ENCODE data around the gene TSHZ2.

TSHZ2 gene

DNA sequence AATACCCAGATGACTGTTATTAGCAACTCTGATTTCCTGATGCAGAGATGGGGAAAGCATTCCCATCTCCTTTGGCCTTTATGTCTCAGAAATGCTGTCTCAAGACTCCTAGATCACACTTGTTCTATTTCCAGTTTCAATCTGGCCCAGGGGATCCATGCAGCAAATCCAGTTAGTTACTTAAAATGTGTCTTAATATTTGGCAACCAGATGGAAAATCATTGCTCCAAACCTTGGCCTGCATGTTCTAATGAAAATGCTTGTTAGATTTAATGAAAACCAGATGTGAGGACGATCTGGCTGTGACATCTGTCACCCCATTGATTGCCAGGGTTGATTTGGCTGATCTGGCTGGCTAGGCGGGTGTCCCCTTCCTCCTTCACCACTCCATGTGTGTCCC is 125.2 kb downstream of the TSHZ2 start:
- H3K4me1 ChIP-seq (ENCODE audit: control insufficient read depth, insufficient read depth, low read length) = peaks cover 30% of the 10 kb centered on the region
- no peaks in the 10 kb centered on the region for H3K36me3 ChIP-seq (ENCODE audit: control insufficient read depth, insufficient read depth, low read length, severe bottlenecking)
- H3K27me3 ChIP-seq (replicated peaks; ENCODE audit: control insufficient read depth, insufficient read depth, low read length) = no peaks in the 10 kb centered on the region
- H3K9me3 ChIP-seq (ENCODE audit: control insufficient read depth, low read length) = no peaks in the 10 kb centered on the region
- no peak overlapping the region for H3K9ac ChIP-seq (ENCODE audit: low read length)
- DNase-seq (ENCODE audit: low read depth) = no peak
- no peak overlapping the region for H3K4me3 ChIP-seq (ENCODE audit: low read length)

DNA sequence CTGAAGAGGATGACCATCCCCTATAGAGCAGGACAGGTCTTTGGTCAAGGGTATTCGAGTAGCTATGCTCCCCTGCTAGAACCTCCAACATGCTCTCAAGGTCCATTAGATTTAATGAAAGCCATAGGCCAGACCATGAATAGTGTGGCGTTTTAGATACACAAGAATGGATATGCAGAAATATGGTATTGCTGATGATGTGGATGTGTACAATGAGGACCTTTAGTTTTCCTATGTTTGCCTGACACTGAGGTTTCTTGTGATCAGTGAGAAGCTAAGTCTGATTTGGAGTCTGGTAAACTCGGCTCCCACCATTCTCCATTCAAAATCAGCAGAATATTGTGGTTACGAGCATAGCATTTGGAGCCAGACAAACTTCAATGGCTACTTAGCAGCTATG is 125.6 kb downstream of the TSHZ2 start:
- Histone ChIP-seq H3K9me3 (ENCODE audit: control insufficient read depth, low read length) (no peaks in the 10 kb centered on the region), H3K4me3 (ENCODE audit: low read length) (no peak overlapping the region), H3K27me3 (replicated peaks; ENCODE audit: control insufficient read depth, insufficient read depth, low read length) (no peaks in the 10 kb centered on the region), H3K36me3 (ENCODE audit: control insufficient read depth, insufficient read depth, low read length, severe bottlenecking) (no peaks in the 10 kb centered on the region), H3K4me1 (ENCODE audit: control insufficient read depth, insufficient read depth, low read length) (peaks cover 30% of the 10 kb centered on the region), H3K9ac (ENCODE audit: low read length) (no peak overlapping the region)
- DNase-seq (ENCODE audit: low read depth) = no peak

DNA sequence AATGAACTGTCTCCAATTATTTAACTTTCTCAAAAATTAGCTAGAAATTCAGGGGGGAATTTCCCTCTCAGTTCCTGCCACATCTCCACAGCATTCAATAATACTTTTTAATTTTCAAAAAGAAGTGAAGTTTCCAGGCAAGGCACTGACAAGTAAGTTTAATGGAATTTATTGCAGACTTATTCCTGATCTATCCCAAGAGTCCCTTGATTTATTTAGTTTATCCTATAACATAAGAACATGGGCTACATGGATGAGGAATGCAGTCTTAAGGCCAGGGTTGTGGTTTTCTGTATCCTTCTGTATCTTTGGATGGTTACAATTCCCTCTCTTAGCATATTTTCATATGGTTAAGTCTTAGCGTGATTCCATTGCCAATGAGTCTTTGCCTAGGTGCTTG is 126.5 kb downstream of the TSHZ2 start:
- H3K27me3 ChIP-seq (replicated peaks; ENCODE audit: control insufficient read depth, insufficient read depth, low read length) = no peaks in the 10 kb centered on the region
- H3K9ac ChIP-seq (ENCODE audit: low read length) = no peak overlapping the region
- no peaks in the 10 kb centered on the region for H3K9me3 ChIP-seq (ENCODE audit: control insufficient read depth, low read length)
- no peak overlapping the region for H3K4me3 ChIP-seq (ENCODE audit: low read length)
- DNase-seq (ENCODE audit: low read depth) = no peak
- H3K4me1 ChIP-seq (ENCODE audit: control insufficient read depth, insufficient read depth, low read length) = peaks cover 30% of the 10 kb centered on the region
- no peaks in the 10 kb centered on the region for H3K36me3 ChIP-seq (ENCODE audit: control insufficient read depth, insufficient read depth, low read length, severe bottlenecking)

DNA sequence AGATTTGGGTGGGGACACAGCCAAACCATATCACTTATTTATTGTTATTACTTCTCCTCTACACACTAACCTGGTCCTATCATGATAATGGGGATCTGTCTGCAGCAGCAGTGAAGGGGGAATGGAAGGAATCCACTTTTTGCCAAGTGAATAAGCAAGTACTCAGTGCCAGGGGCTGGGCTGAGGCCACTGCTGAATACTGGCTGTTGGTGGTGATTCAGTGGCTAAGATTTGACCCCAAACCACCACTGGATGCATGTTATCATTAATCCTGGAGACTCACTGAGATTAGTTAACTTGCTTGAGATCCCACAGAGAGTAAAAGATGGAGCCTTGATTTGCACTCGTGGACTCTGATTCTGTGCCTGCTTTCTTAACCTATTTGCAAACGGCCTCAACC is 127.7 kb downstream of the TSHZ2 start:
- no peak overlapping the region for H3K9ac ChIP-seq (ENCODE audit: low read length)
- no peaks in the 10 kb centered on the region for H3K9me3 ChIP-seq (ENCODE audit: control insufficient read depth, low read length)
- no peak overlapping the region for H3K4me3 ChIP-seq (ENCODE audit: low read length)
- no peaks in the 10 kb centered on the region for H3K36me3 ChIP-seq (ENCODE audit: control insufficient read depth, insufficient read depth, low read length, severe bottlenecking)
- peaks cover 39% of the 10 kb centered on the region for H3K4me1 ChIP-seq (ENCODE audit: control insufficient read depth, insufficient read depth, low read length)
- DNase-seq (ENCODE audit: low read depth) = no peak
- H3K27me3 ChIP-seq (replicated peaks; ENCODE audit: control insufficient read depth, insufficient read depth, low read length) = no peaks in the 10 kb centered on the region

DNA sequence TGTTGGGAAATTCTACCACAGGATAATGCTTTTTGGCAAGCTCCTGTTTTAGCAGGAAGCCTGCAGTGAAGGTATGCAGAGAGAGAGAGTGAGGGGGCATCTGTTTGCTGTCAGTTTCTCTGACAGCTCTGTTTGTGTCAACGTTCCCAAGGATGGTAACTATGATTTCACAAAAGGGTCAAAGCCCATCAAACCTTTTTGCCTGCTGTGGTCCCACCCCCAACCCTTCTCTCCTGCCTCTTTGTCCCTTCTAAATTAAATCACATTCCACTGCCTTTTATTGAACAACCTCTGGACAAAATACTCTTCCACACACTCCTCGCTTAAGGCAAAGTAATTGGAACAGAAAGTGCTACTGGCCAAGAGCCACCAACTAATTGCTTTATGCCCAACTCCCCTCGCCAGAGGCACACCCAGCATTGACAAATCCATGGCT is 128.3 kb downstream of the TSHZ2 start:
- DNase-seq (ENCODE audit: low read depth) = no peak

DNA sequence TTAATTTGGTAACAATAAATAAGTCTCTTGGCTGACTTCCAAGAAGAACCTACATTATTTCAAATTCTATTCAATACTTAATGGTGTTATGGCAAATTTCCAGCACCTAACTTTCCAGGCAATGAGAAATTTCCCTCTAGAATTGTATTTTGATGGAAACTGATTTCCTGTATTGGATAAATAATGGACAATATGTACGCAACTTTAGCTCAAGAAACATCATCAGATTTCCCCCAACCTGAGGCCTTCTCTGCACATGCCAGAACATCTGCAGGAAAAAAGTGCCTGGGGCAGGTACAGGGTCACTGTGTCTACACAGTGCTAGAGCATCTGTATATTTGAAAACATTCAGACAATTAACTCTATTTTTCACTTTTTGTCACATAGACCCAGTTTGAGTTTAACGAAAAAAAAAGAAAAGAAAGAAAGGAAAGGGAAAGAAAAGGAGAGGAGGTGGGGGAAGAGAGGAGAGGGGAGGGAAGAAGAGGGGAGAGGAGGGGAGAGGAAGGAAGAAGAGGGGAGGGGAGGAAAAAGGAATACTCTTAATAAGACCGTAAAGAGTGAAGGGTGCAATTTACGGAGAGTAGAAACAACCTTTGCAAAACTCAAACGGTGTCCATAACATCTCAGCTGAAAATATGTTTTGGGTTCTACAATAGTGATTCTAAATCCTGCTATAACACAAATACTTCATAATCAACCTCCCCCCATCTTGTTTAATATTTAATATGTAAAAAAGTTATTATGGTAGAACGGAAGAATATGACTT is 130.0 kb downstream of the TSHZ2 start:
- no peak overlapping the region for H3K4me3 ChIP-seq (ENCODE audit: low read length)
- no peak for DNase-seq (ENCODE audit: low read depth)
- peaks cover 39% of the 10 kb centered on the region for H3K4me1 ChIP-seq (ENCODE audit: control insufficient read depth, insufficient read depth, low read length)
- H3K36me3 ChIP-seq (ENCODE audit: control insufficient read depth, insufficient read depth, low read length, severe bottlenecking) = no peaks in the 10 kb centered on the region
- H3K27me3 ChIP-seq (replicated peaks; ENCODE audit: control insufficient read depth, insufficient read depth, low read length) = no peaks in the 10 kb centered on the region
- H3K9me3 ChIP-seq (ENCODE audit: control insufficient read depth, low read length) = no peaks in the 10 kb centered on the region
- no peak overlapping the region for H3K9ac ChIP-seq (ENCODE audit: low read length)

More for the DNA sequence above, 128.3 kb downstream of the TSHZ2 start:
- no peaks in the 10 kb centered on the region for H3K27me3 ChIP-seq (replicated peaks; ENCODE audit: control insufficient read depth, insufficient read depth, low read length)
- no peak overlapping the region for H3K4me3 ChIP-seq (ENCODE audit: low read length)
- H3K9ac ChIP-seq (ENCODE audit: low read length) = peak overlapping the region; percentile 20
- H3K36me3 ChIP-seq (ENCODE audit: control insufficient read depth, insufficient read depth, low read length, severe bottlenecking) = no peaks in the 10 kb centered on the region
- H3K4me1 ChIP-seq (ENCODE audit: control insufficient read depth, insufficient read depth, low read length) = peaks cover 43% of the 10 kb centered on the region
- no peaks in the 10 kb centered on the region for H3K9me3 ChIP-seq (ENCODE audit: control insufficient read depth, low read length)

DNA sequence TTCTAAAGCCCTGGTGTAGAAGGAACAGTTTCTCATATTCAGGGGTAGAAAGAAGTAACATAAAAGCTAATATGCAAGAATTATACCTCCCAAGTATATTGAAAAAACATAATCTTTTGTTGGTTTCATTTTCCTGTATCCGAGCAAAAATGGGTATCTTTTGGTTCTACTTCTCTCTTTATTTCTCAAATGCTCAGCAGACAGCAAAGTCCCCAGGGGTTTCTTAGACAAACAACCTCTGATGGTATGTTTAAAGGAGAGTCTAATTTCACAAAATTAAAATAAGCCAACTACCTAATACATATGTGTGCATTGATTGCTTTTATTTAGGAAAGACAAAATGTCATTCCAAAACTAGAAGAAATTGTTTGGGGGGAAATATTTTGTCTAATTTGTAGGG is 131.0 kb downstream of the TSHZ2 start:
- no peaks in the 10 kb centered on the region for H3K36me3 ChIP-seq (ENCODE audit: control insufficient read depth, insufficient read depth, low read length, severe bottlenecking)
- H3K9ac ChIP-seq (ENCODE audit: low read length) = no peak overlapping the region
- H3K9me3 ChIP-seq (ENCODE audit: control insufficient read depth, low read length) = no peaks in the 10 kb centered on the region
- no peak overlapping the region for H3K4me3 ChIP-seq (ENCODE audit: low read length)
- no peak for DNase-seq (ENCODE audit: low read depth)
- H3K4me1 ChIP-seq (ENCODE audit: control insufficient read depth, insufficient read depth, low read length) = peaks cover 30% of the 10 kb centered on the region
- H3K27me3 ChIP-seq (replicated peaks; ENCODE audit: control insufficient read depth, insufficient read depth, low read length) = no peaks in the 10 kb centered on the region

DNA sequence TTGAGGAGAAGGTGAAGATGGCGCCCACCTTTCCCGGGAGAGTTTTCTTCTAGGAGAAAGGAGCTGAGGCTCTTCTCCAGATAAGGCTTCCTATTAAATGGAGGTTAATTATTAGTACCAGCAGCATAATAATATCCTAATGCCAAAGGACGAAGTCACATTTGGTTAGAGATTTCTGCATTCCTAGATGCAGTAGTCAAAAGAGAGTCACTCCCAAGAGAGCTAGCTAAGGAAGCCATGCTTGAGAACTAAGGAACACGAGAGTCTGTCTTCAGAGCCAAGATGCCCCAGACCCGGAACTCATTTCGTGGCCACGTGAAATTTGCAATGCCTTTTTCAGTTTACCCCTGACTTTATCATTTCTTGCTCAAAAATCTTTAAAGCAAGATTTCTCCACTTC is 132.7 kb downstream of the TSHZ2 start:
- no peak for DNase-seq (ENCODE audit: low read depth)
- H3K4me1 ChIP-seq (ENCODE audit: control insufficient read depth, insufficient read depth, low read length) = peaks cover 28% of the 10 kb centered on the region
- no peaks in the 10 kb centered on the region for H3K9me3 ChIP-seq (ENCODE audit: control insufficient read depth, low read length)
- no peak overlapping the region for H3K9ac ChIP-seq (ENCODE audit: low read length)
- no peaks in the 10 kb centered on the region for H3K27me3 ChIP-seq (replicated peaks; ENCODE audit: control insufficient read depth, insufficient read depth, low read length)
- H3K4me3 ChIP-seq (ENCODE audit: low read length) = no peak overlapping the region
- H3K36me3 ChIP-seq (ENCODE audit: control insufficient read depth, insufficient read depth, low read length, severe bottlenecking) = no peaks in the 10 kb centered on the region

DNA sequence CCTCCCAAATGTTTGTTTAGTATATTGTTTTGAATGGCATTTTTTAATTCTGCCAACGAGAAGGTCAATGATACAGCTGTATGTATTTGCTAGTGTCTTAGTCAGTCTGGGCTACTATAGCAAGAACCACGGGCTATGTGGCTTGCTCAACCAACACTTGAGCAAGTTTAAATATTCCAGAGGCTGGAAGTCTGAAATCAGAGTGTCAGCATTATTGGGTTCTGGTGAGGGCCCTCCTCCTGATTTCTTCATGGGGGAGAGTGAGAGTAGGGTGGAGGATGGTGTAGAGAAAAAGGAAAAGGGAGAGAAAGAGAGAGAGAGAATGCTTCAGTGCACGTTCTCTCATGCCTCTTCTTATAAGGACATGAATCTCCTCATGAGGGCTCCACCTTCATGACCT is 144.6 kb downstream of the TSHZ2 start:
- Histone ChIP-seq H3K27me3 (replicated peaks; ENCODE audit: control insufficient read depth, insufficient read depth, low read length) (no peaks in the 10 kb centered on the region), H3K36me3 (ENCODE audit: control insufficient read depth, insufficient read depth, low read length, severe bottlenecking) (no peaks in the 10 kb centered on the region), H3K4me3 (ENCODE audit: low read length) (no peak overlapping the region), H3K4me1 (ENCODE audit: control insufficient read depth, insufficient read depth, low read length) (peaks cover 4% of the 10 kb centered on the region), H3K9me3 (ENCODE audit: control insufficient read depth, low read length) (no peaks in the 10 kb centered on the region), H3K9ac (ENCODE audit: low read length) (no peak overlapping the region)
- no peak for DNase-seq (ENCODE audit: low read depth)

DNA sequence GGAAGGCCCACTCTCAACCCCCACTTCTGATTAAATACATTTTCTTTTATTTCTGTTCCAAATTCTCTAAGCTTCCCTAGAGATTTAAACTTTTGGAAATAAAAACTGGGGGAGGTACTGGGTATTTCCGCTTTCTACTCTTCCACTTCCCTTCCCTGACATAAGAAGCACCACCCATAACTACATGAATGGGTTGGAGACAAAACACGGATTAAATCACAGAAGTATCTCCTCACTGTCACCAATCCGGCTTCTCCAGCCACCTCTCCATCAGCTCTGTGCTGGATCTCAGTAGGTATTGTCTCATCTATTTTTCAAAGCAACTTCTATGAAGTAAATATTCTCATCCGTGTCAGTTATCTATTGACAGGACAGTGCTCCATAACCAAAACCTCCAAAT is 150.7 kb downstream of the TSHZ2 start:
- Histone ChIP-seq H3K9ac (ENCODE audit: low read length) (no peak overlapping the region), H3K36me3 (ENCODE audit: control insufficient read depth, insufficient read depth, low read length, severe bottlenecking) (no peaks in the 10 kb centered on the region), H3K4me3 (ENCODE audit: low read length) (no peak overlapping the region), H3K27me3 (replicated peaks; ENCODE audit: control insufficient read depth, insufficient read depth, low read length) (no peaks in the 10 kb centered on the region), H3K4me1 (ENCODE audit: control insufficient read depth, insufficient read depth, low read length) (peaks cover 15% of the 10 kb centered on the region), H3K9me3 (ENCODE audit: control insufficient read depth, low read length) (no peaks in the 10 kb centered on the region)
- no peak for DNase-seq (ENCODE audit: low read depth)

DNA sequence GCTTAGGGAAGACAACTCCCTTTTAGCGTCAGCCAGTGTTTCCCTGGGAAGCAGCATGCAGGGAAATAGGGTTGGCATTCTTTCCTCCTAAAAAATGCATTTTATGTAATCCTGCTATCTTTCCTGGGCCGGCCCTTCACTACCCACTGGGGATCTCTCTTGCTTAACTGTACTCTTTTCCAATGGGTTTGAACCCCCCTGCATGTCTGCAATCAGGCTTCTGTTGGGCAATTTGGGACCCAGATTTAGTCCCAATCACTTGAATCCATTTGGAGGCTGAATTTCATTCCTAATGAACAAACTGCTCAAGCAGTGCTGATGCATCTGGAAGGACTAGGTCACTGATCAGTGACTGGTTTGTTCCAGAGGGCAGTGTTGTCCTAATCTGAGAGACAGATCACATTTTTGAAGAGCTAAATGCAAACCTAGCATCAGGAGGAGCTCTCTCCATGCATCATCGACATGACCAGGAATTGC is 152.0 kb downstream of the TSHZ2 start:
- no peaks in the 10 kb centered on the region for H3K9me3 ChIP-seq (ENCODE audit: control insufficient read depth, low read length)
- no peaks in the 10 kb centered on the region for H3K27me3 ChIP-seq (replicated peaks; ENCODE audit: control insufficient read depth, insufficient read depth, low read length)
- H3K9ac ChIP-seq (ENCODE audit: low read length) = peak overlapping the region; percentile 25
- H3K36me3 ChIP-seq (ENCODE audit: control insufficient read depth, insufficient read depth, low read length, severe bottlenecking) = no peaks in the 10 kb centered on the region
- no peak for DNase-seq (ENCODE audit: low read depth)
- H3K4me1 ChIP-seq (ENCODE audit: control insufficient read depth, insufficient read depth, low read length) = peaks cover 15% of the 10 kb centered on the region
- peak overlapping the region; percentile 49 for H3K4me3 ChIP-seq (ENCODE audit: low read length)

DNA sequence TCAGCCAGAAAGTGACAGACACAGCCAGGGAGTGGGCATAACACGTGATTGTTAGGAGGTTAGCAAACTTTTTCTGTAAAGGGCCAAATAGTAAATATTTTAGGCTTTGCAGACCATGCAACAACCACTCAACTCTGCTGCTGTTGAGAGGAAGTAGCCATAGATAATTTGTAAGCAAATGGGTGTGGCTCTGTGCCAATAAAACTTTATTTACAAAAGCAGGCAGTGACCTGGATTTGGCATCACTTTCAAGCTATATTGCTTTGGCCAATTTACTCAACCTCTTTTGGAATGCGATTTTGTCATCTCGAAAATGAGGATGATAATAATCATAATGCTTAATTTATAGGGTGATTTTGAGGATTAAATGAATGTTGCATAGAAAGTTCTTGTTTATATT is 152.6 kb downstream of the TSHZ2 start:
- Histone ChIP-seq H3K4me3 (ENCODE audit: low read length) (peak overlapping the region; percentile 28), H3K9me3 (ENCODE audit: control insufficient read depth, low read length) (no peaks in the 10 kb centered on the region), H3K27me3 (replicated peaks; ENCODE audit: control insufficient read depth, insufficient read depth, low read length) (no peaks in the 10 kb centered on the region), H3K4me1 (ENCODE audit: control insufficient read depth, insufficient read depth, low read length) (peaks cover 15% of the 10 kb centered on the region), H3K36me3 (ENCODE audit: control insufficient read depth, insufficient read depth, low read length, severe bottlenecking) (no peaks in the 10 kb centered on the region), H3K9ac (ENCODE audit: low read length) (peak overlapping the region; percentile 14)
- DNase-seq (ENCODE audit: low read depth) = no peak
